Endodermal cell (in vitro differentiated cells): ENCODE data around the gene NHEJ1. TPM values are rescaled to one million over a fixed set of nuclear protein-coding genes. Genes with fewer than 3 reads are reported as not detected.

Experiments used
- DNase-seq: peaks from one replicate; pipeline ENCODE4 v3.0.0-alpha.2; 2017
- H3K27ac ChIP-seq: 2 replicates; pipeline ENCODE4 v1.5.1; 2013; ENCODE audit warnings: mild to moderate bottlenecking, low read depth, low read length, moderate library complexity
- H3K27me3 ChIP-seq: 2 replicates; pipeline ENCODE4 v1.6.1; 2013; ENCODE audit warnings: mild to moderate bottlenecking, low read length, moderate library complexity; ENCODE audit not compliant: insufficient read depth, control insufficient read depth, poor library complexity, severe bottlenecking
- H3K36me3 ChIP-seq: 2 replicates; pipeline ENCODE4 v1.7.0; 2013; ENCODE audit warnings: mild to moderate bottlenecking, low read length, moderate library complexity; ENCODE audit not compliant: control insufficient read depth, insufficient read depth
- H3K4me1 ChIP-seq: one replicate; pipeline ENCODE4 v1.7.0; 2013; ENCODE audit warnings: low read length; ENCODE audit not compliant: control insufficient read depth, insufficient read depth
- H3K4me3 ChIP-seq: 2 replicates; pipeline ENCODE4 v1.5.1; 2013; ENCODE audit warnings: mild to moderate bottlenecking, low read length, moderate library complexity
- H3K9ac ChIP-seq: 2 replicates; pipeline ENCODE4 v1.6.1; 2013; ENCODE audit warnings: mild to moderate bottlenecking, low read length, moderate library complexity; ENCODE audit not compliant: poor library complexity, severe bottlenecking; ENCODE audit errors: extremely low read depth
- H3K9me3 ChIP-seq: 2 replicates; pipeline ENCODE4 v1.6.1; 2013; ENCODE audit warnings: mild to moderate bottlenecking, low read length, moderate library complexity; ENCODE audit not compliant: control insufficient read depth
- H3K27ac Mint-ChIP-seq: 2 replicates; pipeline ENCODE4 v1.8.0; 2020; ENCODE audit warnings: mixed read lengths
- H3K27me3 Mint-ChIP-seq: 2 replicates; pipeline ENCODE4 v1.8.0; 2021; ENCODE audit warnings: mild to moderate bottlenecking, mixed read lengths; ENCODE audit not compliant: insufficient read depth
- H3K36me3 Mint-ChIP-seq: 2 replicates; pipeline ENCODE4 v1.8.0; 2020; ENCODE audit warnings: low read depth, mixed read lengths
- H3K4me1 Mint-ChIP-seq: 2 replicates; pipeline ENCODE4 v1.8.0; 2020; ENCODE audit warnings: mixed read lengths
- H3K4me3 Mint-ChIP-seq: 2 replicates; pipeline ENCODE4 v1.8.0; 2020; ENCODE audit warnings: mild to moderate bottlenecking, moderate library complexity, mixed read lengths
- H3K9me3 Mint-ChIP-seq: 2 replicates; pipeline ENCODE4 v1.8.0; 2020; ENCODE audit warnings: mild to moderate bottlenecking, mixed read lengths
- WGBS, 2 experiments: methylation state at CpG; one replicate each; pipeline versions ENCODE4 v1.1.5 to v1.1.7; 2013; ENCODE audit warnings: missing lambda C conversion rate in 2 of 2, mixed read lengths in 1 of 2; ENCODE audit not compliant: insufficient coverage in 1 of 2, insufficient read length in 1 of 2; 5-methylcytosine and 5-hydroxymethylcytosine counted together
- total RNA-seq, 2 donors: library from RNA; stranded (reverse); fragmentation: NEBNext Ultra II Directional in 1 of 2; extraction: Animal tissue kit (Norgen Biotek cat#: 25700) in 1 of 2; gene quantifications; 2 replicates in 1 of 2; 3 replicates in 1 of 2; pipeline ENCODE4 v1.2.1, GENCODE V29; 2021
- TF ChIP-seq, protein P1 (sequence below): fragments of 200-600 bp; sonication (generic); conservative IDR thresholded peaks from 2 replicates; pipeline ENCODE4 v1.5.0; 2021; ENCODE audit warnings: antibody characterized with exemption, mild to moderate bottlenecking

The NHEJ1 gene
- total RNA-seq, 2 donors from 2014 or later: 16.2 to 27.4 TPM

DNA sequence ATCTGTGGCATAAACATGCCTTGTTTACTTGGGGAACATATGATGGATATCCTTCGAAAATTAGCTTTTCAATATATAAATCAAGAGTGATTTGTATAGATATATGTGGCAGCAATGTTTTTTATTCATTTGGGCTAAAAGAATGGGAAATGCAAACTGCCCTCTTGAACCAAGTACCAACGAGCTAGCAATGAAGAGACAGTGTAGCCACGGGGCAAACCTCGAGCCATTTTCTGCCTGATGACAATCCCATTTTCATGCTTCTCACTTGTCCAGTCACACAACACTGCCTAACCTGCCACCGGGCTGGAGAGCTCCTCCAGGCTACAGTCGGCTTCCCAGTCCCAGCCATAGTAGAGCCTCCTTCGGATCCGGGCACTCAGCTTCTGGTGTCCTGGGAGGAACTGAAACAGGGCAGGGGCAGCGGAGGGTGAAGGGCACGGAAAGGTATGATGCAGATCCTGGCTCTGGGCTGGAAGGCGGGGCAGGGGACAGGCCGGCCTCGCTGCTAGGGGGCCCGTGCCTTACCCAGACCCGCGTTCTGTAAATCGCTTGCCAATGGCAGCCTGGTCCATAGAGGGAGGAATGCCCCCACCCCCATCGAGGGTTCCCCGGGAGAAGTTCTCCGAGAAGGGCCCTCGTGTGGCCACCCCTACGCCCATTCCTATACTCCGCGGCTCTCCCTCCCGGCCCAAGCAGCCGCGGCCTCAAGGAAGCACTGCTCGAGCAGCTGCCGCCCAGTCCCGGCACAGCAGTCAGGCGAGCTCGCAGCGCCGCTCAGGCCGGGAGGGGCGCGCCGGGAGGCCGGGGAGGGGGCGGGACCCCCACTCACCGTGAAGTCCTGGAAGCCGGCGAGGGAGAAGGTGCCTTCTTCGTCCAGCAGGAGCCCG is 15.6 kb upstream of the NHEJ1 start:
- no peaks in the 10 kb centered on the region for H3K27me3 Mint-ChIP-seq
- Histone ChIP-seq H3K27ac (peak overlapping the region; percentile 64), H3K4me3 (peak overlapping the region; percentile 96), H3K9ac (peak overlapping the region; percentile 25), H3K9me3 (no peaks in the 10 kb centered on the region), H3K4me1 (no peaks in the 10 kb centered on the region), H3K27me3 (no peaks in the 10 kb centered on the region), H3K36me3 (peaks cover 46% of the 10 kb centered on the region)
- peak overlapping the region; percentile 55 for H3K27ac Mint-ChIP-seq
- TF ChIP-seq, protein P1, sequence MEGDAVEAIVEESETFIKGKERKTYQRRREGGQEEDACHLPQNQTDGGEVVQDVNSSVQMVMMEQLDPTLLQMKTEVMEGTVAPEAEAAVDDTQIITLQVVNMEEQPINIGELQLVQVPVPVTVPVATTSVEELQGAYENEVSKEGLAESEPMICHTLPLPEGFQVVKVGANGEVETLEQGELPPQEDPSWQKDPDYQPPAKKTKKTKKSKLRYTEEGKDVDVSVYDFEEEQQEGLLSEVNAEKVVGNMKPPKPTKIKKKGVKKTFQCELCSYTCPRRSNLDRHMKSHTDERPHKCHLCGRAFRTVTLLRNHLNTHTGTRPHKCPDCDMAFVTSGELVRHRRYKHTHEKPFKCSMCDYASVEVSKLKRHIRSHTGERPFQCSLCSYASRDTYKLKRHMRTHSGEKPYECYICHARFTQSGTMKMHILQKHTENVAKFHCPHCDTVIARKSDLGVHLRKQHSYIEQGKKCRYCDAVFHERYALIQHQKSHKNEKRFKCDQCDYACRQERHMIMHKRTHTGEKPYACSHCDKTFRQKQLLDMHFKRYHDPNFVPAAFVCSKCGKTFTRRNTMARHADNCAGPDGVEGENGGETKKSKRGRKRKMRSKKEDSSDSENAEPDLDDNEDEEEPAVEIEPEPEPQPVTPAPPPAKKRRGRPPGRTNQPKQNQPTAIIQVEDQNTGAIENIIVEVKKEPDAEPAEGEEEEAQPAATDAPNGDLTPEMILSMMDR: peak; percentile 51
- no peaks in the 10 kb centered on the region for H3K9me3 Mint-ChIP-seq
- DNase-seq: no peak
- peak overlapping the region; percentile 76 for H3K4me3 Mint-ChIP-seq
- peaks cover 19% of the 10 kb centered on the region for H3K4me1 Mint-ChIP-seq
- 4 to 5% methylated on average over 18 to 45 of the region's 45 CpGs for WGBS, 2 experiments
- peaks cover 22% of the 10 kb centered on the region for H3K36me3 Mint-ChIP-seq

DNA sequence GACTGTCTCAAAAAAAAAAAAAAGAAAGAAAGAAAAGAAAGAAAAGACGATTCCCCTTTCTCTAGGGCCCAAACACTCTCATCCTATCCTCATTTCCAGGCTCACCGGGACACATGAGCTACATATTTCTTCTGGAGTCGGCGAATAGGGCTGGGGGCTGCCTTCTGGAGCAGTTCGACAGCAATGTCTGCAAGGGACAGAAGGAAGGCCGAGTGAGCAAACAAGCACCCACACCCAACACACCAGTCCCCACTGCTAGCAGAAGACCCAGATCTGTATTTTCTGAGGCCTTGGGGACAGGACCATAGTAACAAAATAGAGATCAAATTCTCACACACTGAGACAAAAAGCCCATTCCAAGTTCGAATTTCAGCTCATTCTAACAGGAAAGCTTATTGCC is 14.9 kb upstream of the NHEJ1 start:
- Mint-ChIP-seq H3K27me3 (no peaks in the 10 kb centered on the region), H3K4me1 (peaks cover 21% of the 10 kb centered on the region), H3K36me3 (peaks cover 15% of the 10 kb centered on the region), H3K27ac (no peak overlapping the region), H3K4me3 (peak overlapping the region; percentile 76), H3K9me3 (no peaks in the 10 kb centered on the region)
- no peak overlapping the region for H3K9ac ChIP-seq
- no peaks in the 10 kb centered on the region for H3K9me3 ChIP-seq
- H3K4me3 ChIP-seq: peak overlapping the region; percentile 96
- no peak overlapping the region for H3K27ac ChIP-seq
- no peak for DNase-seq
- TF ChIP-seq, protein P1: no peak
- peaks cover 40% of the 10 kb centered on the region for H3K36me3 ChIP-seq
- H3K27me3 ChIP-seq: no peaks in the 10 kb centered on the region
- 89 to 100% methylated on average over 1 to 7 of the region's 7 CpGs for WGBS, 2 experiments
- H3K4me1 ChIP-seq: no peaks in the 10 kb centered on the region

DNA sequence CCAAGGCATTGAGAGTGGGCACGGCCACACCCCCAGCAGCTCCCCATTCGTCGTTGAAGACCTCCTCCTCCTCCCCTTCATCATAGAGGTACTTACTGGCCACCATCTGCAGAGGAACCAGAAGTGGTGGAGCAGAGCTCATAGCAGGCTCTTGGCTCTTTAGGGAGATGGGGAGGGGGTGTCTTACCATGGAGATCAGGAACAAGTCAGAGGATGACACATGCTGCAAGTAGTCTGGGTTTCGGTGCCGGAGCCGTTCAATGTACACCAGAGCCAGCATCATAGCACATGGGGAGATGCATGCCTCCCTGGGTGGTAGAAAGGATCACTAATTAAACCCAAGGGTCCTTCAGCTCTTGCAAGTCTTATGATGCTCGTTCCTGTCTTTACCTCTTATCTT is 14.2 kb upstream of the NHEJ1 start:
- Mint-ChIP-seq H3K27me3 (no peaks in the 10 kb centered on the region), H3K4me1 (peaks cover 21% of the 10 kb centered on the region), H3K36me3 (peaks cover 13% of the 10 kb centered on the region), H3K4me3 (no peak overlapping the region), H3K9me3 (no peaks in the 10 kb centered on the region), H3K27ac (no peak overlapping the region)
- Histone ChIP-seq H3K27ac (no peak overlapping the region), H3K9me3 (no peaks in the 10 kb centered on the region), H3K36me3 (peaks cover 33% of the 10 kb centered on the region), H3K9ac (no peak overlapping the region), H3K4me3 (no peak overlapping the region), H3K27me3 (no peaks in the 10 kb centered on the region), H3K4me1 (no peaks in the 10 kb centered on the region)
- TF ChIP-seq, protein P1: no peak
- no peak for DNase-seq
- 90 to 97% methylated on average over 4 to 7 of the region's 7 CpGs for WGBS, 2 experiments
